DND-41 (cell line): ENCODE results near the gene ALOX12B.

Experiments
- ATAC-seq: fragments of 200-7000 bp; cut with Tn5 transposase; 3 replicates; pipeline ENCODE4 v1.9.1; 2021; ENCODE audit warnings: low read depth; ENCODE audit not compliant: insufficient read depth
- DNase-seq: peaks from one replicate; pipeline ENCODE4 v3.0.0-alpha.2; 2020
- H2AFZ ChIP-seq: 2 replicates; pipeline ENCODE4 v1.6.0; 2012; ENCODE audit warnings: low read depth, low read length
- H3K27ac ChIP-seq: 2 replicates; pipeline ENCODE4 v1.5.1; 2012; ENCODE audit warnings: low read length, inconsistent platforms
- H3K27me3 ChIP-seq: fragments of 200-600 bp; sonication (generic); 2 replicates; pipeline ENCODE4 v1.6.0; 2012; ENCODE audit warnings: low read length, mild to moderate bottlenecking, inconsistent platforms; ENCODE audit not compliant: insufficient read depth, poor library complexity
- H3K36me3 ChIP-seq: 2 replicates; pipeline ENCODE4 v1.5.1; 2012; ENCODE audit warnings: low read length, inconsistent platforms; ENCODE audit not compliant: insufficient read depth
- H3K4me1 ChIP-seq: 2 replicates; pipeline ENCODE4 v1.5.1; 2012; ENCODE audit warnings: mild to moderate bottlenecking, low read length; ENCODE audit not compliant: insufficient read depth
- H3K4me2 ChIP-seq: 2 replicates; pipeline ENCODE4 v1.6.0; 2012; ENCODE audit warnings: mild to moderate bottlenecking, moderate library complexity, low read length, inconsistent platforms; ENCODE audit not compliant: insufficient read depth
- H3K4me3 ChIP-seq, 2 experiments: fragments of 200-600 bp in 1 of 2; shearing (Covaris generic) in 1 of 2; 2 replicates each; pipeline ENCODE4 v1.5.1; 2012 to 2016; ENCODE audit warnings: inconsistent platforms in 2 of 2, low read length in 2 of 2, mild to moderate bottlenecking in 2 of 2, low read depth in 1 of 2, moderate library complexity in 1 of 2
- H3K79me2 ChIP-seq: 2 replicates; pipeline ENCODE4 v1.6.0; 2012; ENCODE audit warnings: low read length, inconsistent platforms; ENCODE audit not compliant: insufficient read depth
- H3K9ac ChIP-seq: 2 replicates; pipeline ENCODE4 v1.6.0; 2012; ENCODE audit warnings: low read depth, mild to moderate bottlenecking, inconsistent platforms, low read length, moderate library complexity
- H3K9me3 ChIP-seq: 2 replicates; pipeline ENCODE4 v1.5.1; 2012; ENCODE audit warnings: low read length, moderate library complexity, mild to moderate bottlenecking, inconsistent platforms; ENCODE audit not compliant: insufficient read depth, severe bottlenecking
- H4K20me1 ChIP-seq: 2 replicates; pipeline ENCODE4 v1.6.0; 2012; ENCODE audit warnings: low read length; ENCODE audit not compliant: insufficient read depth
- EZH2 ChIP-seq: IDR thresholded peaks from 3 replicates; pipeline ENCODE4 v1.6.1; 2012; ENCODE audit warnings: borderline replicate concordance, low read depth, mild to moderate bottlenecking, moderate library complexity, low read length, inconsistent platforms; ENCODE audit not compliant: severe bottlenecking
- TF ChIP-seq, protein P1 (sequence below): IDR thresholded peaks from 2 replicates; pipeline ENCODE4 v1.5.1; 2012; ENCODE audit warnings: borderline replicate concordance, low read length, moderate library complexity, mild to moderate bottlenecking; ENCODE audit not compliant: poor library complexity, severe bottlenecking; ENCODE audit errors: extremely low read depth

ALOX12B gene

DNA sequence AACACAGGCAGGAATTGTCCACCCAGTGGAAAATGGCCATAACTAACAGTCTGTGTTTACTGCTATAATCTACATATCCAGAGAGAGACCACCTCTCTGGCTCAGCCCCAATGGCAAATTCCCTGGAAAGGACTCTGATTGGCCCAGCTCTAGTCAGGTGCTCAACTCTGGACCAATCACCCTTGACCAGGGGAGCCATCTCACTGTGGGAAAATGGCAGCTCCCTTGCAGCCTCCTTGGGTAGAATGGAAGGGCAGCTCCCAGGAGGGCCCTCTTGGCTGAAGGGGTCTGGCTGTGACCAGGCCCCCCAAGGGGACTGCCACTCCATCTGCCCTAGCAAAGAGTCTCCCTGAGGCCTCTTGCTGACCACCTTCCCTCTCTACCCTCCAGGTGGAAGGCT lies 45.5 kb downstream of the ALOX12B start:
- ATAC-seq (no peak), DNase-seq (no peak)
- no peak overlapping the region for H2AFZ ChIP-seq
- no peak overlapping the region for H3K4me2 ChIP-seq
- TF ChIP-seq, protein P1, sequence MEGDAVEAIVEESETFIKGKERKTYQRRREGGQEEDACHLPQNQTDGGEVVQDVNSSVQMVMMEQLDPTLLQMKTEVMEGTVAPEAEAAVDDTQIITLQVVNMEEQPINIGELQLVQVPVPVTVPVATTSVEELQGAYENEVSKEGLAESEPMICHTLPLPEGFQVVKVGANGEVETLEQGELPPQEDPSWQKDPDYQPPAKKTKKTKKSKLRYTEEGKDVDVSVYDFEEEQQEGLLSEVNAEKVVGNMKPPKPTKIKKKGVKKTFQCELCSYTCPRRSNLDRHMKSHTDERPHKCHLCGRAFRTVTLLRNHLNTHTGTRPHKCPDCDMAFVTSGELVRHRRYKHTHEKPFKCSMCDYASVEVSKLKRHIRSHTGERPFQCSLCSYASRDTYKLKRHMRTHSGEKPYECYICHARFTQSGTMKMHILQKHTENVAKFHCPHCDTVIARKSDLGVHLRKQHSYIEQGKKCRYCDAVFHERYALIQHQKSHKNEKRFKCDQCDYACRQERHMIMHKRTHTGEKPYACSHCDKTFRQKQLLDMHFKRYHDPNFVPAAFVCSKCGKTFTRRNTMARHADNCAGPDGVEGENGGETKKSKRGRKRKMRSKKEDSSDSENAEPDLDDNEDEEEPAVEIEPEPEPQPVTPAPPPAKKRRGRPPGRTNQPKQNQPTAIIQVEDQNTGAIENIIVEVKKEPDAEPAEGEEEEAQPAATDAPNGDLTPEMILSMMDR: no peak
- no peak for TF ChIP-seq EZH2
- no peak overlapping the region for H3K27ac ChIP-seq
- no peaks in the 10 kb centered on the region for H3K36me3 ChIP-seq
- no peaks in the 10 kb centered on the region for H3K9me3 ChIP-seq
- H3K4me1 ChIP-seq: no peaks in the 10 kb centered on the region
- no peaks in the 10 kb centered on the region for H3K79me2 ChIP-seq
- no peak overlapping the region for H3K9ac ChIP-seq
- no peak overlapping the region for H3K4me3 ChIP-seq
- peaks cover 19% of the 10 kb centered on the region for H3K27me3 ChIP-seq
- H4K20me1 ChIP-seq: no peaks in the 10 kb centered on the region

DNA sequence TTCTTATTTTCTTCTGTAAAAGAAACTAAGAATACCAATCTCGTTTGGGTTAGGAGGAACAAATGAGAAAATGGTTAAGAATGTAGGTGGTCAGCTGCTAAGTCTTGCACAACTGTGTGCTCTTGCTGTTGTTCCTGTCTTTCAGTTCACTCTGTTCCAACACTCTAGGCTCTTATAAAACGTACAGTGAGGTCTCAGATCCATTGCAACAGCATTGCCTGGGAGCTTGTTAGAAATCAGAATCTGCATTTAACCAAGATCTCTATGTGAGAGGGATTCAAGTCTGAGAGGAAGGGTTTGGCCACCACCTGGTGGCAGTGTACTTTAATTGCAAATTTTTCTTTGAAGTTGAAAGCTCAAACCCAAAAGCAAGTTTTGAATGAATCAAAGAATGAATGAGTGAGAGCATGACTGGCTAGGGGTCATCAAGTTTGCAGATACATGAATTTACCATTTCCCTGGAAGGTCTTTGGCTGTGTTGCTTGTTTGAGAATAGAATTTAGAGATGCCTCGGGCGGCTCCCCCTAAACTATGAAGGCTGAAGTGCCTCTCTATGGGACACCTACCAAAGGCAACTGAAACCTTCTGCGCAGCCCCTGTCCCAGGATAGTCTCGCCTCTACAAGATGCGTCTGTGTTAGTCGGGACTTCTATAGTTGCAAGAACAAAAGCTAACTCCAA lies 46.1 kb downstream of the ALOX12B start:
- no peak overlapping the region for H3K9ac ChIP-seq
- H2AFZ ChIP-seq: no peak overlapping the region
- H3K4me1 ChIP-seq: no peaks in the 10 kb centered on the region
- DNase-seq (peak; percentile 40), ATAC-seq (0 out of 3 replicates have a peak, but pooled peaks have one; percentile 31)
- no peaks in the 10 kb centered on the region for H3K79me2 ChIP-seq
- H3K27ac ChIP-seq: no peak overlapping the region
- peaks cover 15% of the 10 kb centered on the region for H3K27me3 ChIP-seq
- no peaks in the 10 kb centered on the region for H3K9me3 ChIP-seq
- TF ChIP-seq, protein P1: peak; percentile 59
- no peak for TF ChIP-seq EZH2
- H3K4me3 ChIP-seq: no peak overlapping the region
- H3K4me2 ChIP-seq: no peak overlapping the region
- no peaks in the 10 kb centered on the region for H4K20me1 ChIP-seq
- H3K36me3 ChIP-seq: no peaks in the 10 kb centered on the region

DNA sequence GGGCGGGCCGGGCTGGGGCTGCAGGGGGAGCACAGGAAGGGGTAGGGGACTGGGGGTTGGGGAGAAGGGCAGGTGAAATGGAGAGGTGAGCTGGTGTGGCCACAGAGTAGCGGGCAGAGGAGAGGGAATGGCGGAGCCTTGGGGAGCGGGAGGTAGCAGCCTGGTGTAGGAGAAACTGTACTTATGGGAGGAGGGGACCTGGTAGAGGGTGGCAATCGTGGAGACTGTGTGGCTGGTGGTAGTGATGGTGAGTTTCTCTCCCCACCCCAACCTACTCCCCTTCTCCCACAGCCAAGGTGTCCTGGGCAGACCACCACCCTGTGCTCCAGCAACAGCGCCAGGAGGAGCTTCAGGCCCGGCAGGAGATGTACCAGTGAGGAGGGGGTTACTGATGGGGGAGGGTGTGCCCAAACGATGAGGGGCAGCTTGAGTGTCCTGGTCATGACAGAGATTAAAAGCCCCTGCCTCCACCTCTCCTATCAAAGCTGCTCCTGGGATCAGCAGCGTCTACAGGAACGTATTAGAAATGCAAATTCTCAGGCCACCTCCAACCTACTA lies 47.8 kb downstream of the ALOX12B start:
- no peaks in the 10 kb centered on the region for H3K27me3 ChIP-seq
- no peak for ATAC-seq
- TF ChIP-seq EZH2: no peak
- TF ChIP-seq, protein P1: no peak
- H3K4me2 ChIP-seq: no peak overlapping the region
- DNase-seq: no peak
- no peak overlapping the region for H3K27ac ChIP-seq
- no peaks in the 10 kb centered on the region for H3K36me3 ChIP-seq
- H4K20me1 ChIP-seq: no peaks in the 10 kb centered on the region
- no peak overlapping the region for H3K9ac ChIP-seq
- no peak overlapping the region for H2AFZ ChIP-seq
- no peaks in the 10 kb centered on the region for H3K4me1 ChIP-seq
- no peaks in the 10 kb centered on the region for H3K79me2 ChIP-seq
- H3K9me3 ChIP-seq: no peaks in the 10 kb centered on the region
- no peak overlapping the region for H3K4me3 ChIP-seq
